GM10266 (cell line): Measurements from ENCODE around the gene CEP350.

Source experiments
- DNase-seq: peaks from one replicate; pipeline ENCODE4 v3.0.0; 2012; ENCODE audit errors: extremely low spot score
- CTCF ChIP-seq: IDR thresholded peaks from 2 replicates; pipeline ENCODE4 v1.5.1; 2012; ENCODE audit warnings: mild to moderate bottlenecking, low read depth; ENCODE audit not compliant: control insufficient read depth, insufficient read depth; ENCODE audit errors: missing control alignments

CEP350 gene

GRCh38 chr1:180141381-180141934 lies 186.8 kb downstream of the CEP350 start:
- no peak for TF ChIP-seq CTCF
- DNase-seq: no peak

- DNase-seq: no peak
- TF ChIP-seq CTCF: no peak
Measured at GRCh38 chr1:180143359-180143758, 188.7 kb downstream of the CEP350 start.

DNA sequence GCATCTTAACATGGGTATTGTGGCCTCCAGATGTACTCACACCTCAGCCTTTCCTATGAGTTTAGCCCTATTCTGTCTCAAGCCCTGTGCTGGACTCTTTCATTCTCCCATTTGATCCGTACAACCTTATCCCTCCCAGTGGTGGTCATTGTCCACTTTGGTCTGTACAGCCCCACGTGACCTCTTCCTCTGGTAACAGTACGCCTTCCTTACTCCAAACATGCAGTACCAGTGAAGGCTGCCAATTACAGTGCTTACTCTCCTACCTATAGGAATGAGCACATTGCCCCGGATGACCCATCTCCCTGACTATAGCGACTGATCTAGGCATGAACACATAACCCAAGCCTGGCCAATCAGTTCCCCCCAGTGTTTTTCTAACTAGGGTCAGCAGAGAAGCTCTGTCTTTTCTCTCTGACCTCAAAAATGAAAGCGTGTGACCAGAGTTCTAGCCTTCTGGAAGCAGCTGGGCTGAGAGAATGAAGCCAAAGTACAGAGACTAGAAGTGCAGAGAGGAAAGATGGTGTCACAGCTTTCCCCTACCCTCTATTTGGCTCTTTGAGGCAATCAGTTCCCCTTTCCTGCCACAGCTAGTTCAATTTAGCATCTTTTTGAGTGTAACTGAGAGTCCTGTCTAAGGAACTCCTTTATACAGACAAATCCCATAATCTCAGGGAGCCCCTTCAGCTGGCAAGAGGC lies 190.2 kb downstream of the CEP350 start:
- DNase-seq: no peak
- no peak for TF ChIP-seq CTCF

DNA sequence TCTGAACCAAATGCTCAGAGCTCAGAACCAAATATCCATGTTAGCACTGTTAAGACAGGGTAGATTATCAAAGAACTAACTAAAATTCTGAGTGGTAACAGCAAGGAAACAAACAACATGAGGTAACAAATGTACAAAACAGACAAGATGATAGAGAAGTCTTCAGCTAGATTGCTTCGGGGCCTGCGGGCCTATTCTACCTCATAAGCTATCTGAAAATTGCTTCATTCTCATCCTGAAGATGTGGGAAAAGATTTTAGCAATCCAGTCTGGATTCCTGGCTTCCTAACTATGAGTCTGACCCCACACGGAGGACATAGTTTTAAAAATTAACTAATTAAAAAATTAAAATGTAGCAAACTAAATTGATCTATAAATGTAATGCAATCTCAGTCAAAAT lies 190.8 kb downstream of the CEP350 start:
- no peak for TF ChIP-seq CTCF
- no peak for DNase-seq

- DNase-seq: no peak
- no peak for TF ChIP-seq CTCF
Measured at GRCh38 chr1:180150982-180151381, 196.4 kb downstream of the CEP350 start.

DNA sequence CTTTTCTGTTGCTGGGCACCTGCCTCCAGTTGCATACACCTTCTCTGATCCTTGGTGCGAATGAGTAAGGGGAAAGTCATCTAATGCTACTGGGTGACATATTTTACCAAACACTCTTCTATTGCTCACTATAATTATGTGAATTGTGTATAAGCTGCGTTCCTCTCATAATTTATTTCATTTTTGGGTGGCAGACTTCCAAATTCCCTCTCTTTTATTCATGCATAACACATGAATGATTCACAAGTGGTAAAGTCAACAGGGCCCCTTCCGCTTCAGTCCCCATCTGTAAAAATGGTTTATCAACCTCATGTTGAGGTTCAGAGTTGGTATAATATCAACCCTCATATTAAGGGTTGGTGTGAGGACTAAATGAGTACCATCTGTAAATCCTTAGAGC lies 196.9 kb downstream of the CEP350 start:
- no peak for TF ChIP-seq CTCF
- no peak for DNase-seq

- TF ChIP-seq CTCF: no peak
- DNase-seq: no peak
Measured at GRCh38 chr1:180152588-180152987, 198.0 kb downstream of the CEP350 start.
